CD14-positive monocyte (primary cell): ENCODE data around the gene PCID2. TPM values are rescaled to one million over a fixed set of nuclear protein-coding genes. Genes with fewer than 3 reads are reported as not detected.

Experiments
- DNase-seq, 3 donors: peaks; one replicate each; pipeline ENCODE4 v3.0.0-alpha.2; 2011 to 2022
- H2AFZ ChIP-seq: 2 replicates; pipeline ENCODE4 v1.6.0; 2012; ENCODE audit warnings: mild to moderate bottlenecking, low read depth, low read length, inconsistent platforms; ENCODE audit not compliant: insufficient read depth, poor library complexity, severe bottlenecking
- H3K27ac ChIP-seq, 2 donors: 1 replicate in 1 of 2; 2 replicates in 1 of 2; pipeline ENCODE4 v1.5.1; 2012 to 2013; ENCODE audit warnings: low read length in 2 of 2, control low read depth in 1 of 2, inconsistent platforms in 1 of 2, low read depth in 1 of 2, mild to moderate bottlenecking in 1 of 2
- H3K27me3 ChIP-seq, 2 donors: one replicate each; pipeline versions ENCODE4 v1.6.0 to v1.6.1; 2011 to 2013; ENCODE audit warnings: low read length in 2 of 2; ENCODE audit not compliant: control insufficient read depth in 2 of 2, insufficient read depth in 2 of 2
- H3K36me3 ChIP-seq, 2 donors: replicated peaks in 1 of 2; 1 replicate in 1 of 2; 2 replicates in 1 of 2; pipeline versions ENCODE4 v1.5.1 to v1.6.1; 2012 to 2013; ENCODE audit warnings: low read length in 2 of 2, control low read depth in 1 of 2, inconsistent platforms in 1 of 2, mild to moderate bottlenecking in 1 of 2; ENCODE audit not compliant: insufficient read depth in 2 of 2, control insufficient read depth in 1 of 2
- H3K4me1 ChIP-seq, 2 donors: 1 replicate in 1 of 2; 2 replicates in 1 of 2; pipeline versions ENCODE4 v1.5.1 to v1.6.1; 2012 to 2013; ENCODE audit warnings: low read length in 2 of 2, control low read depth in 1 of 2, inconsistent platforms in 1 of 2, mild to moderate bottlenecking in 1 of 2, moderate library complexity in 1 of 2; ENCODE audit not compliant: insufficient read depth in 2 of 2, control insufficient read depth in 1 of 2
- H3K4me2 ChIP-seq: replicated peaks from 2 replicates; pipeline ENCODE3; 2012; ENCODE audit warnings: low read length, moderate library complexity, mild to moderate bottlenecking; ENCODE audit not compliant: poor library complexity, severe bottlenecking; ENCODE audit errors: extremely low read depth
- H3K4me3 ChIP-seq, 3 experiments: fragments of 200-600 bp in 1 of 3; sonication (generic) in 1 of 3; replicated peaks in 1 of 3; 1 replicate in 2 of 3; 2 replicates in 1 of 3; pipeline ENCODE4 v1.5.1; 2011 to 2013; ENCODE audit warnings: low read length in 3 of 3, mild to moderate bottlenecking in 3 of 3, control low read depth in 2 of 3, low read depth in 2 of 3, inconsistent platforms in 1 of 3, moderate library complexity in 1 of 3
- H3K79me2 ChIP-seq: 2 replicates; pipeline ENCODE4 v1.6.0; 2012; ENCODE audit warnings: mild to moderate bottlenecking, control low read depth, inconsistent platforms, low read length, moderate library complexity; ENCODE audit not compliant: insufficient read depth
- H3K9ac ChIP-seq: 2 replicates; pipeline ENCODE4 v1.6.0; 2017; ENCODE audit warnings: low read length, mild to moderate bottlenecking; ENCODE audit not compliant: insufficient read depth, poor library complexity, severe bottlenecking
- H3K9me3 ChIP-seq, 2 donors: replicated peaks in 1 of 2; 1 replicate in 1 of 2; 2 replicates in 1 of 2; pipeline versions ENCODE4 v1.5.1 to v1.6.1; 2012 to 2013; ENCODE audit warnings: low read length in 2 of 2, control low read depth in 1 of 2; ENCODE audit not compliant: control insufficient read depth in 1 of 2, insufficient read depth in 1 of 2
- H4K20me1 ChIP-seq: 2 replicates; pipeline ENCODE4 v1.6.0; 2012; ENCODE audit warnings: mild to moderate bottlenecking, low read length, control low read depth, moderate library complexity; ENCODE audit not compliant: insufficient read depth
- H3K27ac Mint-ChIP-seq, 7 donors: one replicate each; pipeline ENCODE4 v1.8.0; 2020; ENCODE audit warnings: mild to moderate bottlenecking in 7 of 7, mixed read lengths in 7 of 7, moderate library complexity in 6 of 7, inconsistent platforms in 2 of 7
- H3K27me3 Mint-ChIP-seq, 3 donors: one replicate each; pipeline ENCODE4 v1.8.0; 2021 to 2022; ENCODE audit warnings: low read depth in 3 of 3, mild to moderate bottlenecking in 3 of 3, mixed read lengths in 3 of 3, moderate library complexity in 3 of 3, inconsistent platforms in 1 of 3
- H3K36me3 Mint-ChIP-seq, 2 donors: one replicate each; pipeline ENCODE4 v1.8.0; 2020; ENCODE audit warnings: mixed read lengths in 2 of 2, inconsistent platforms in 1 of 2, mild to moderate bottlenecking in 1 of 2
- H3K4me1 Mint-ChIP-seq: one replicate; pipeline ENCODE4 v1.8.0; 2020; ENCODE audit warnings: mild to moderate bottlenecking, mixed read lengths
- H3K4me3 Mint-ChIP-seq, 2 donors: one replicate each; pipeline ENCODE4 v1.8.0; 2020; ENCODE audit warnings: mild to moderate bottlenecking in 2 of 2, mixed read lengths in 2 of 2, moderate library complexity in 1 of 2
- H3K9me3 Mint-ChIP-seq, 7 donors: one replicate each; pipeline ENCODE4 v1.8.0; 2020 to 2022; ENCODE audit warnings: mixed read lengths in 7 of 7, mild to moderate bottlenecking in 6 of 7, moderate library complexity in 6 of 7, inconsistent platforms in 2 of 7
- WGBS: methylation state at CpG from one replicate; pipeline ENCODE4 v1.1.5; 2013; ENCODE audit warnings: missing lambda C conversion rate; ENCODE audit not compliant: insufficient coverage; 5-methylcytosine and 5-hydroxymethylcytosine counted together
- intact Hi-C, 2 donors: fragments of 100-400 bp; cut with micrococcal nuclease; formaldehyde crosslinking; loops; one replicate each; pipeline versions ENCODE4 v1.15.0 to v1.15.1; 2023
- polyA plus RNA-seq, 3 donors: library from polyadenylated mRNA; depleted of rRNA in 1 of 3; unstranded in 2 of 3; stranded (reverse) in 1 of 3; fragments of 300-500 nt in 2 of 3; fragments of >200 nt in 1 of 3; fragmentation: Illumina TruSeq in 2 of 3; gene quantifications; 1 replicate in 2 of 3; 2 replicates in 1 of 3; pipeline ENCODE4 v1.2.3, GENCODE V29; 2012 to 2021
- TF ChIP-seq, protein P1 (sequence below): fragments of 200-600 bp; IDR thresholded peaks from one replicate; pipeline ENCODE4 v1.8.0; 2022; ENCODE audit warnings: antibody characterized with exemption, mild to moderate bottlenecking

Gene PCID2
- polyA plus RNA-seq, 3 donors = 31.5 to 39.8 (median 34.2) TPM

DNA sequence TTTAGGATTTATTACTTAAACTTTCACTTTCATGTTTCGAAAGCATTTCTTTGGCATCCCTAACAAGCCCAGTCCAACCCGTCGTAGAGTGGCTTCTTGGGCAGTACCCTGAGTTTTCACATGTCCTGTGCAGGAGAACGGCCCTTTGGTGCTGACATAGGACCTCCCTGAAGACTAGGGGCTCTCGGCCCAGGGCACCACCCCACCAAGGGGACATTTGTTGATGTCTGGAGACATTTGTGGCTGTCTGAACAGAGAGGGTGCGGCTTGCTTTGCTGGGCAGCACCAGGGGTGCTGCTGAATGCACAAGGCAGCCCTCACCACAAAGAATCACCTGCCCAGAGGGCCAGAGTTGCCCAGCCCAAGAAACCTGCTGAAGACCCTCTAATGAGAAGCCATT is 31.5 kb upstream of the PCID2 start:
- Mint-ChIP-seq H3K9me3 (no peaks in the 10 kb centered on the region), H3K4me1 (no peaks in the 10 kb centered on the region), H3K36me3 (peaks cover 80 to 90% of the 10 kb centered on the region in 2 donors), H3K27me3 (peaks cover 0 to 2% (median 0%) of the 10 kb centered on the region in 3 donors), H3K27ac (peak overlapping the region in 1 of 7 donors; percentile 32), H3K4me3 (no peak overlapping the region)
- Histone ChIP-seq H3K27ac (no peak overlapping the region), H3K79me2 (no peaks in the 10 kb centered on the region), H3K9ac (no peak overlapping the region), H4K20me1 (no peaks in the 10 kb centered on the region), H3K4me2 (no peak overlapping the region), H3K9me3 (no peaks in the 10 kb centered on the region), H3K4me1 (no peaks in the 10 kb centered on the region), H3K4me3 (no peak overlapping the region), H3K27me3 (no peaks in the 10 kb centered on the region), H3K36me3 (peaks cover 75 to 99% of the 10 kb centered on the region in 2 donors), H2AFZ (no peak overlapping the region)
- 89% methylated on average over 5 of the region's 6 CpGs for WGBS
- TF ChIP-seq, protein P1, sequence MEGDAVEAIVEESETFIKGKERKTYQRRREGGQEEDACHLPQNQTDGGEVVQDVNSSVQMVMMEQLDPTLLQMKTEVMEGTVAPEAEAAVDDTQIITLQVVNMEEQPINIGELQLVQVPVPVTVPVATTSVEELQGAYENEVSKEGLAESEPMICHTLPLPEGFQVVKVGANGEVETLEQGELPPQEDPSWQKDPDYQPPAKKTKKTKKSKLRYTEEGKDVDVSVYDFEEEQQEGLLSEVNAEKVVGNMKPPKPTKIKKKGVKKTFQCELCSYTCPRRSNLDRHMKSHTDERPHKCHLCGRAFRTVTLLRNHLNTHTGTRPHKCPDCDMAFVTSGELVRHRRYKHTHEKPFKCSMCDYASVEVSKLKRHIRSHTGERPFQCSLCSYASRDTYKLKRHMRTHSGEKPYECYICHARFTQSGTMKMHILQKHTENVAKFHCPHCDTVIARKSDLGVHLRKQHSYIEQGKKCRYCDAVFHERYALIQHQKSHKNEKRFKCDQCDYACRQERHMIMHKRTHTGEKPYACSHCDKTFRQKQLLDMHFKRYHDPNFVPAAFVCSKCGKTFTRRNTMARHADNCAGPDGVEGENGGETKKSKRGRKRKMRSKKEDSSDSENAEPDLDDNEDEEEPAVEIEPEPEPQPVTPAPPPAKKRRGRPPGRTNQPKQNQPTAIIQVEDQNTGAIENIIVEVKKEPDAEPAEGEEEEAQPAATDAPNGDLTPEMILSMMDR = no peak
- DNase-seq = no peak
- intact Hi-C loops = no loop called here

DNA sequence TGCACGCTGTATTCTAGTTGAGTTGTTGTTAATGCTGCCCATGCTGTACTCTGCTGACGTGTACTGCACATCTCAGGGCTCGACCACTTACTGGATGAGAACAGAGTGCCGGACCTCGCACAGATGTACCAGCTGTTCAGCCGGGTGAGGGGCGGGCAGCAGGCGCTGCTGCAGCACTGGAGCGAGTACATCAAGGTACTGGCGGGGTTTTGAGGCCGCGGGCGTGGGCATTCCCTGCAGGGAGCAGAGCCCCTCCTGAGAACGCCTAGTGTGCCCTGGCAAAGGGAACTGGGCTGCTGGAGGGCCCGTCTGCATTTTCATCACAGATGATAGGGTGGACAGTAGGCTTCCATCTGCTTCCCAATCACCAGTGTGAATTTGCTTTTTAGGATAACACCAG is 30.9 kb upstream of the PCID2 start:
- Histone ChIP-seq H3K9ac (no peak overlapping the region), H3K27ac (no peak overlapping the region), H4K20me1 (no peaks in the 10 kb centered on the region), H3K4me1 (no peaks in the 10 kb centered on the region), H2AFZ (no peak overlapping the region), H3K9me3 (no peaks in the 10 kb centered on the region), H3K27me3 (no peaks in the 10 kb centered on the region), H3K36me3 (peaks cover 75 to 99% of the 10 kb centered on the region in 2 donors), H3K4me2 (no peak overlapping the region), H3K79me2 (no peaks in the 10 kb centered on the region), H3K4me3 (no peak overlapping the region)
- no peaks in the 10 kb centered on the region for H3K9me3 Mint-ChIP-seq
- H3K4me3 Mint-ChIP-seq = no peak overlapping the region
- TF ChIP-seq, protein P1 = no peak
- WGBS = over 99% methylated on average over 13 of the region's 15 CpGs
- intact Hi-C loops = no loop called here
- H3K27ac Mint-ChIP-seq = no peak overlapping the region
- H3K36me3 Mint-ChIP-seq = peaks cover 81 to 90% of the 10 kb centered on the region in 2 donors
- DNase-seq = no peak
- peaks cover 0 to 2% (median 0%) of the 10 kb centered on the region in 3 donors for H3K27me3 Mint-ChIP-seq
- no peaks in the 10 kb centered on the region for H3K4me1 Mint-ChIP-seq
